ENCODE data around the gene PARPBP.

- TF ChIP-seq EZH2 (IDR thresholded peaks at IDR 0.05; ENCODE audit: insufficient read depth, poor library complexity, severe bottlenecking) (no peak), EZH2phosphoT487 (IDR thresholded peaks at IDR 0.05; ENCODE audit: insufficient read depth, low read depth) (no peak)
Measured at GRCh38 chr12:102080842-102081241, 39.1 kb upstream of the PARPBP start.
